Thyroid gland (tissue), 4 donors: Measurements from ENCODE around the gene NUPR2. TPM values are rescaled to one million over a fixed set of nuclear protein-coding genes. Genes with fewer than 3 reads are reported as not detected.
"Not testable (repeated sequence)": the region's sequence is repeated elsewhere in the genome, so short reads cannot be mapped to it uniquely, and the experiment has no call there.

Experiments used
- DNase-seq, 2 donors: peaks; one replicate each; pipeline ENCODE4 v3.0.0-alpha.2; 2019
- H3K27ac ChIP-seq, 3 donors: fragments of 200-600 bp; sonication (generic); 1 replicate in 2 of 3; 2 replicates in 1 of 3; pipeline ENCODE4 v1.5.1; 2016 to 2019; ENCODE audit warnings: mild to moderate bottlenecking in 1 of 3, moderate library complexity in 1 of 3
- H3K27me3 ChIP-seq: fragments of 200-600 bp; sonication (generic); one replicate; pipeline ENCODE4 v1.5.1; 2019
- H3K36me3 ChIP-seq, 2 donors: fragments of 200-600 bp; sonication (generic); one replicate each; pipeline ENCODE4 v1.5.1; 2016 to 2019
- H3K4me1 ChIP-seq, 2 donors: fragments of 200-600 bp; sonication (generic); one replicate each; pipeline ENCODE4 v1.5.1; 2017 to 2019
- H3K4me3 ChIP-seq, 3 donors: fragments of 200-600 bp; sonication (generic); replicated peaks in 1 of 3; 1 replicate in 2 of 3; 2 replicates in 1 of 3; pipeline ENCODE4 v1.5.1; 2016; ENCODE audit warnings: mild to moderate bottlenecking in 1 of 3
- H3K9me3 ChIP-seq: fragments of 200-600 bp; sonication (generic); one replicate; pipeline ENCODE4 v1.5.1; 2017
- POLR2A ChIP-seq, 2 donors: fragments of 450-650 bp; IDR thresholded peaks; one replicate each; pipeline ENCODE4 v1.6.1; 2017; ENCODE audit warnings: antibody characterized with exemption in 2 of 2, mild to moderate bottlenecking in 2 of 2, moderate library complexity in 1 of 2
- WGBS, 2 donors: methylation state at CpG; one replicate each; pipeline ENCODE4 v1.1.5; 2017; 5-methylcytosine and 5-hydroxymethylcytosine counted together
- intact Hi-C: fragments of 100-400 bp; cut with DNase I; formaldehyde crosslinking; loops from one replicate; pipeline ENCODE4 v1.15.1; 2023
- total RNA-seq, 4 donors: library from RNA; depleted of rRNA; stranded (reverse); fragments of >200 nt; gene quantifications; one replicate each; pipeline ENCODE4 v1.2.3, GENCODE V29; 2016
- TF ChIP-seq, protein P1 (sequence below), 6 experiments: fragments of 200-600 bp in 3 of 6; fragments of 450-650 bp in 3 of 6; sonication (generic) in 3 of 6; IDR thresholded peaks; one replicate each; pipeline ENCODE4 v1.5.1; 2016 to 2019; ENCODE audit warnings: antibody characterized with exemption in 6 of 6, mild to moderate bottlenecking in 2 of 6, inconsistent platforms in 1 of 6, moderate library complexity in 1 of 6

NUPR2 gene, protein sequence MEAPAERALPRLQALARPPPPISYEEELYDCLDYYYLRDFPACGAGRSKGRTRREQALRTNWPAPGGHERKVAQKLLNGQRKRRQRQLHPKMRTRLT
- 10 to 100 TPM; 26.3 to 38.5 (median 34.5) TPM for total RNA-seq

DNA sequence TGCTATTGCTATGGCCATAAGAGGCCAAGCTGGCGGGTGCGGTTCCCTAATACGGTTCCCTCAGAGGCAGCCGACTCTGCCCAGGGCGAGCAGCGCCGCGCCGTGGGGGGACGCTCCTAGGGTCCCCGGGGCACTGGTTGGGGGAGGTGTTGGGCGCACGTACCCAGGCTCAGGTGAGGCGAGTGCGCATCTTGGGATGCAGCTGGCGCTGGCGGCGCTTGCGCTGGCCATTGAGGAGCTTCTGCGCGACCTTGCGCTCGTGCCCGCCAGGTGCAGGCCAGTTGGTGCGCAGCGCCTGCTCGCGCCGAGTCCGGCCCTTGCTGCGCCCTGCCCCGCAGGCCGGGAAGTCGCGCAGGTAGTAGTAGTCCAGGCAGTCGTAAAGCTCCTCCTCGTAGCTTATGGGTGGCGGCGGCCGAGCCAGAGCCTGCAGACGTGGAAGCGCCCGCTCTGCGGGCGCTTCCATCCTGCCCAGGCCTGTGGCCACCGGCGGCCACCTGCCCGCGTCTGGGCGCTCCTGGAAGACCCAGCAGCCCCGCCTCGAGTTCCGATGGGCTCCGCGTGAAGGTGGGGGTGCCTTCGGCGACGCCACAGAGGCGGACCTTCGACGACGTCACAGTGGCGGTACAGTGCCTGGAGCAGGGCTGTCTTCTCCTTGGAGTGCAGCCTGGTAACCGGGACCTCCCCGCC, at the start of gene NUPR2:
TSS of gene NUPR2 (minus strand) at position 566 of the 687 bp plus-strand sequence. CDS start at position 463, 103 bp downstream.
- H3K9me3 ChIP-seq: no peaks in the 10 kb centered on the region
- peak within 1 kb of the TSS; percentile 9 to 51 (median 36) for H3K4me3 ChIP-seq
- no peaks in the 10 kb centered on the region for H3K36me3 ChIP-seq
- peak within 1 kb of the TSS; percentile 36 to 67 (median 55) for H3K27ac ChIP-seq
- intact Hi-C loops: no loop called here
- no peaks in the 10 kb centered on the region for H3K4me1 ChIP-seq
- DNase-seq: peak; percentile 72 to 79
- peak in 1 of 2 donors; percentile 58 for TF ChIP-seq POLR2A (IDR thresholded peaks at IDR 0.05)
- TF ChIP-seq, protein P1, sequence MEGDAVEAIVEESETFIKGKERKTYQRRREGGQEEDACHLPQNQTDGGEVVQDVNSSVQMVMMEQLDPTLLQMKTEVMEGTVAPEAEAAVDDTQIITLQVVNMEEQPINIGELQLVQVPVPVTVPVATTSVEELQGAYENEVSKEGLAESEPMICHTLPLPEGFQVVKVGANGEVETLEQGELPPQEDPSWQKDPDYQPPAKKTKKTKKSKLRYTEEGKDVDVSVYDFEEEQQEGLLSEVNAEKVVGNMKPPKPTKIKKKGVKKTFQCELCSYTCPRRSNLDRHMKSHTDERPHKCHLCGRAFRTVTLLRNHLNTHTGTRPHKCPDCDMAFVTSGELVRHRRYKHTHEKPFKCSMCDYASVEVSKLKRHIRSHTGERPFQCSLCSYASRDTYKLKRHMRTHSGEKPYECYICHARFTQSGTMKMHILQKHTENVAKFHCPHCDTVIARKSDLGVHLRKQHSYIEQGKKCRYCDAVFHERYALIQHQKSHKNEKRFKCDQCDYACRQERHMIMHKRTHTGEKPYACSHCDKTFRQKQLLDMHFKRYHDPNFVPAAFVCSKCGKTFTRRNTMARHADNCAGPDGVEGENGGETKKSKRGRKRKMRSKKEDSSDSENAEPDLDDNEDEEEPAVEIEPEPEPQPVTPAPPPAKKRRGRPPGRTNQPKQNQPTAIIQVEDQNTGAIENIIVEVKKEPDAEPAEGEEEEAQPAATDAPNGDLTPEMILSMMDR (IDR thresholded peaks at IDR 0.05): peak in 1 of 6 experiments; percentile 7
- H3K27me3 ChIP-seq: no peaks in the 10 kb centered on the region
- WGBS, 2 donors: 4 to 13% methylated on average over 9 to 12 of the region's 65 CpGs

DNA sequence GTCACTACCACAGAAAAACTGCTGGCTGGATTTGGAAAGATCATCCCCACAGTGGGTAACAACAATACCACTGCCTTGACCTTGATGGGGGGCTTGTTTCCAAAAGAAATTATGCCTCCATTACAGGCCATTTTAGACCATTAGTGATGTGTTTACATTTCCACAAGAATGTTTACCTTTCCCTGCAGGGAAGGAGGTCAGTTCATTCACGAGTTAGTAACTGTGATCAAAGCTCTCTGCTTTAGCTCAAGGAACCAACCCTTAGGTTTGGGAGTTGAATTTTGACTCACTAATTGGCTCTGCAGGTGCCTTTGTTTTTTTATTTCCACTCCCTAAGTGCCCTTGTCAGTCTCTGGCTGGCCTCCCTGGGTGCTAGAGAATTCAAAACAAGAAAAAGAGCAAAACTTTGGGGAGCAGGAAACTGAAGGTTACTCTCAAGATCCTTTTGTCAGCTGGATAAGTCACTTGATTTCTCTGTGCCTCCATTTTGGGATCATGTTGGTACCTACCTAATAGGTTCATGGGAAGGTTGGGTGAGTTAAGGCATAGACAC, 41.1 kb upstream of the NUPR2 start:
- intact Hi-C loops: no loop called here
- Histone ChIP-seq H3K27ac (peak overlapping the region; percentile 61 to 74 (median 67)), H3K4me3 (no peak overlapping the region), H3K36me3 (no peaks in the 10 kb centered on the region), H3K4me1 (peaks cover 4 to 14% of the 10 kb centered on the region in 2 donors), H3K27me3 (no peaks in the 10 kb centered on the region), H3K9me3 (no peaks in the 10 kb centered on the region)
- no peak for TF ChIP-seq POLR2A (IDR thresholded peaks at IDR 0.05)
- TF ChIP-seq, protein P1 (IDR thresholded peaks at IDR 0.05): no peak
- DNase-seq: peak; percentile 78 to 82
- 0 to 11% methylated on average over 1 of the region's 1 CpG for WGBS, 2 donors

DNA sequence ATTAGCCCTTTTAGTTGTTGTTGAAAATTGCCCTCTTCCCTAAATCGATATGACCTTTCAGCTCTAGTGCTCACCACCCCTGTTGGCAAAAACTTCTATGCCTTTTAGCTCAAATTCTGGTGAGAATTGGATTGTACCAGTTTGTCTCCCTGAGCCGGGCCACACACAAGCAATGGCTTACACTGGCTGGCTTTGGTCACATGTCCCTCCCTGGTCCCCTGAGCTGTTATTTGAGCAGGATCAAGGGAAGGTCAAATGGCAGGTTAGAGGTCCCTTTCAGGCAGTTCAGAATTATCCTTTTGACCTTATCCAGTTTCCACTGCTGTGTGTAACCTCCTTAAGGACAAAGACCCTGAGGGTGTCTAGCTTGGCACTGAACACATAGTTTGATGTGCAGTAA, 14.8 kb upstream of the NUPR2 start:
- DNase-seq, H3K36me3 ChIP-seq, H3K4me3 ChIP-seq, H3K9me3 ChIP-seq, H3K27me3 ChIP-seq, intact Hi-C loops, H3K4me1 ChIP-seq, H3K27ac ChIP-seq: not testable (repeated sequence)
- WGBS, 2 donors: 70 to 71% methylated on average over 2 of the region's 2 CpGs

DNA sequence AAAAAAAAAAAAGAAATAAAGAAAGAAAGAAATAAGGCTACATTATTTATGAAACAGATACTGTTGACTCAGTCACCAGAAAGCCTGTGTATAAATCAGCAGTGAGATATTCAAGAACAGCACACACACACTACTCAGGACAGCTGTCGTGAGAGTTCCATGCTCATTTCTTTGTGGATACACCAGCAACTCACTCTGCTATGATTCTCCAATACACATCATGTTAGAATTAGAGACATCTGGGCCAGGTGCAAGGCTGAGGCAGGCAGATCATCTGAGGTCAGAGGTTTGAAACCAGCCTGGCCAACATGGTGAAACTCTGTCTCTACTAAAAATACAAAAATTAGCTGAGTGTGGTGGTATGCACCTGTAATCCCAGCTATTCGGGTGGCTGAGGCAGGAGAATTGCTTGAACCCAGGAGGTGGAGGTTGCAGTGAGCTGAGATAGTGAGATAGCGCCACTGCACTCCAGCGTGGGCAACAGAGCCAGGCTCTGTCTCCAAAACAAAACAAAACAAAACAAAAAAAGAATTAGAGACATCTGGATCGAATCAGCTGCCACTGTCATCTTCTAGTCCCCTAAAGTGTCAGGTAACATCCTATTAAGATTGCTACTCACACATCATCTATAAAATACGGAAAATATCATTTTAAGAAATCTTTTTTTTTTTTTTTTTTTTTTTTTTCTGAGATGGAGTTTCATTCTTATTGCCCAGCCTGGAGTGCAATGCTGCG, 11.2 kb upstream of the NUPR2 start:
- Histone ChIP-seq H3K4me3 (no peak overlapping the region), H3K27ac (no peak overlapping the region), H3K36me3 (no peaks in the 10 kb centered on the region), H3K9me3 (no peaks in the 10 kb centered on the region), H3K27me3 (no peaks in the 10 kb centered on the region), H3K4me1 (peaks cover 4 to 9% of the 10 kb centered on the region in 2 donors)
- TF ChIP-seq, protein P1 (IDR thresholded peaks at IDR 0.05): no peak
- no peak for TF ChIP-seq POLR2A (IDR thresholded peaks at IDR 0.05)
- WGBS, 2 donors: 88% methylated on average over 7 of the region's 7 CpGs
- intact Hi-C loops: no loop called here
- no peak for DNase-seq

DNA sequence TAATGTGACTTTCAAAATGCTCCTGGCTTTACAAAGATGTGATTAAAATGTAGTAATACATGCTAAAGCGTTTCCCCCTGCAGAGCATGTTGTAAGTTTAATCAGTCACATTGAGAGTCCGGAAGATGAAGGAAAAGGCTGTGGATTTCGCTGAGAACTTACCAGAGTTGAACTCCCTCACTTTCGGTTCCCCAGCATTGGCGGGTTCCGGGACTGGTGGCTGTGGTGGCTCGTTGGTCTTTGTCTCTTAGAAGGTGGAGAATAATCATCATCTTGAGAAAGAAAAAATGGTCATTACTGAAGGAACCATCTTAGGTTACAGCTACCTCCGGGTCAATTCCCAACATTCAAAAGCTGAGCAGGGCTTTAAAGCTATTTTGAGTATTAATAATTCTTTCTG, 9.6 kb upstream of the NUPR2 start:
- H3K27ac ChIP-seq: no peak overlapping the region
- H3K4me1 ChIP-seq: peaks cover 4 to 14% of the 10 kb centered on the region in 2 donors
- 81 to 87% methylated on average over 8 of the region's 8 CpGs for WGBS, 2 donors
- no peak for DNase-seq
- no peaks in the 10 kb centered on the region for H3K27me3 ChIP-seq
- no peaks in the 10 kb centered on the region for H3K36me3 ChIP-seq
- no peak for TF ChIP-seq POLR2A (IDR thresholded peaks at IDR 0.05)
- TF ChIP-seq, protein P1 (IDR thresholded peaks at IDR 0.05): no peak
- H3K9me3 ChIP-seq: no peaks in the 10 kb centered on the region
- no peak overlapping the region for H3K4me3 ChIP-seq
- intact Hi-C loops: no loop called here
